ENCODE data around the gene TMC3. TPM values are rescaled to one million over a fixed set of nuclear protein-coding genes. Genes with fewer than 3 reads are reported as not detected.
"Not testable (repeated sequence)": the region's sequence is repeated elsewhere in the genome, so short reads cannot be mapped to it uniquely, and the experiment has no call there.

Gene TMC3
- polyA plus RNA-seq (2012; ENCODE audit: missing spikeins) = 0.13 TPM

DNA sequence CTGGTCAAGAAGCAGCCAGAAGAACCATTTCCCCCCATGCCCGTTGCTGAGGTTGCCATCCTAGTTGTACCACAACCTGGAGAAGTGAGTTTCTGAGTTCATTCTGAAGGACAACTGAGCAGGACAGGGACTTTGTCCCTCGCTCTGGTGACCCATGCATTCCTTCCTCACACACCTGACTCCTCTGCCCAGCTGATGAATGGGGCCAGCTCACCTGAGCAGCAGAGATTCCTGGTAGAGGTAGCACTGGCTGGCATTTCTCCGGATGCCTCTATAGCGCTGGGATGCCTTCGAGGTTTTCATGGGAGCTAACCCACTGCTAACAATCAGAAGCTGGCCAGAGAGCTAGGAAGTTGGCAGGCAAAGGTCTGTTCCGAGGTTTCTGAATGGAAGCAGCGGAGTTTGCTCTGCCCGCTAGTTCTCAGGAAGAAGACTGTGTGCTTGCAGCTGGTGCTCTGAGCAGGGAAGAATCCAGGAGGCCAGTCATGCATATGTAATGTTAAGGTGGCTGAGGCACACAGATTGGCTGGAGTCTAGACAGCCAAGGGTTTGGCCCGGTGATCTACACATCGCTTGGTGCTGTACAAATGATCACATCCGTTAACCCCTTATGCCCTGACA is at the start of gene TMC3:
TSS of gene TMC3 (minus strand) at position 439 of the 621 bp plus-strand sequence. CDS start at position 303, 136 bp downstream.
- no peak for FAIRE-seq
- DNase-seq (ENCODE audit: insufficient read length) = no peak
- TF ChIP-seq POLR2AphosphoS5 (IDR thresholded peaks at IDR 0.05; ENCODE audit: low read depth, low read length) (no peak), POLR2A (IDR thresholded peaks at IDR 0.05; ENCODE audit: low read depth, low read length) (no peak), TAF1 (IDR thresholded peaks at IDR 0.05; ENCODE audit: borderline replicate concordance, low read depth, low read length) (no peak)

DNA sequence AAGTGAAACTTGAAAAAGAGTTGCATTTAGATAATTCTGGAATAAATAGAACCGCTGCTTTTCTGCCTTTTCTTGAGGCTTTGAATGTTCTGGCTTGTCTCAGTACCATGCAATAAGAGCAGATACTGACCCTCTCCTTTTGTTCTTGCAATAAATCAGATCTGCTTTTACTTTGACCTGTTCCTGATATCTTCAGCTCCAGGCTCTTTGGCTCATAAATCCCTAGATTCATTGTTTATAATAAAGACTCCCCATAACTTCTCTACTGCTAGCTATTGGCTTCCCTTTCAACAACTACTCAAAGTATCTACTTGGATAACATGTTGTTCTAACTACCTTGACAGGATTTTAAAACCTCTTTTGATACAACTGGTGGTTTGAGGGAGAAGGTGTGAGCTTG is 47.4 kb upstream of the TMC3 start:
- DNase-seq (ENCODE audit: insufficient read length) = no peak
- TF ChIP-seq POLR2AphosphoS5 (IDR thresholded peaks at IDR 0.05; ENCODE audit: low read depth, low read length) = no peak
- TF ChIP-seq TAF1 (IDR thresholded peaks at IDR 0.05; ENCODE audit: borderline replicate concordance, low read depth, low read length) = no peak
- no peak for TF ChIP-seq POLR2A (IDR thresholded peaks at IDR 0.05; ENCODE audit: low read depth, low read length)
- FAIRE-seq = no peak

DNA sequence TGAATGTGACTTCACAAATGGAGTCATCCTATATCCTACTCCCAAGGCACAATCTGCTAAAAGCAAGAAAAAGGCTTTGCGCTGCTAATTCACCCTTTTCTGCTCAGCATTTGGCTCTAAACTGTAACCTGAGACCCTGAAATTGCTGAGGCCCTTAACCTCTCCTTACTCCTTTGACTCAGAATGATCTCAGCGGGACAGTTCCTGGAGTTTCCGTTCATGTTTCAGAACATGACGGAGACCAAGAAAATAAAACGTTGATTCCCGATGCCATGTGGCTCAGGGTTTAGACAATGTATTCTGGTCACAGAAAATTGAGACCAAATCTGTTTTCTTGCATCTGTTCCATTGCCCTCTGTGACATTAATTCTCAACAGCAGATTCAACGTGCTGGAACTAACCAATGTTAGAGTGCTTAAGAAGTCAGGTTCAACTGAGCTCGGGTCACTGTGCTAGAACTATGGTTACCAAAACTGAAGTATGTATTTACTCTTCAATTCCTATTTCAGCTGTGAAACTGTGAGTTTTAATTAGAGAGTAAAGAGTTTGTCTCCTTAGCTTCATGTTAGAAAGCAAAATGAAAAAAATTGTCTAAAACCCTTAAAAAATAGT is 45.4 kb upstream of the TMC3 start:
- no peak for TF ChIP-seq POLR2A (IDR thresholded peaks at IDR 0.05; ENCODE audit: low read depth, low read length)
- TF ChIP-seq TAF1 (IDR thresholded peaks at IDR 0.05; ENCODE audit: borderline replicate concordance, low read depth, low read length) = no peak
- no peak for TF ChIP-seq POLR2AphosphoS5 (IDR thresholded peaks at IDR 0.05; ENCODE audit: low read depth, low read length)
- DNase-seq (ENCODE audit: insufficient read length) (no peak), FAIRE-seq (no peak)

DNA sequence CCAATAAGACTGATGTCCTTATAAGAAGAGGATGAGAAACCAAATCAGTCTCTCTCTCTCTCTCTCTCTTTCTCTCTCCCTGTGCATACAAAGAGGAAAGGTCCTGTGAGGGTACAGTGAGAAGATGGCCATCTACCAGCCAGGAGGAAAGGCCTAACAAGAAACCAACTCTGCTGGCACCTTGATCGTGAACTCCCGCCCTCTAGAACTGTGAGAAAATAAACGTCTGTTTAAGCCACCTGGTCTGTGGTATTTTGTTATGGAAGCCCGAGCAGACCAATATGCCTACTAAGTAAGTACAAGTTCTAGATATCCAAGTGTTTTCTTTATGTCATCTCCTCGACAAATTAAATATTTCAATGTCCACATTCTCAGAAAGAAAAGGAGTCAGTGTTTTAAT is 44.9 kb upstream of the TMC3 start:
- no peak for DNase-seq (ENCODE audit: insufficient read length)
- FAIRE-seq = no peak
- TF ChIP-seq TAF1 (IDR thresholded peaks at IDR 0.05; ENCODE audit: borderline replicate concordance, low read depth, low read length) (no peak), POLR2AphosphoS5 (IDR thresholded peaks at IDR 0.05; ENCODE audit: low read depth, low read length) (no peak), POLR2A (IDR thresholded peaks at IDR 0.05; ENCODE audit: low read depth, low read length) (no peak)

DNA sequence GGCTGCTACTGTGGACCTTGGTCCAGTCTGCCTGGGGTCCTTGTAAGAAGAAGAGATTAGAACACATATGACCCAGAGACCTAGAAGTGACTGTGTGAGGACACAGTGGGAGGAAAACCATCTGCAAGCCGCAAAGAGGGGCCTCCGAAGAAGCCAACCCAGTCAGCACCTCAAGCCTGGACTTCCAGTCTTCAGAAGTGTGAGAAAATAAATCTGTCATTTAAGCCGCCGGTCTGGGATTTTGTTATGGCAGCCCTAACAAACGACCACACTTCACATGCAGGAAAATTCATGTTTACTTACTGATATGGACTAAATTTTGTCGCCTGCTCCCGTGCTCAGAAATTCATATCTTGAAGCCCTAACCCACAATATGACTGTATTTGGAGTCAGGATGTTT is 44.4 kb upstream of the TMC3 start:
- no peak for DNase-seq (ENCODE audit: insufficient read length)
- no peak for TF ChIP-seq TAF1 (IDR thresholded peaks at IDR 0.05; ENCODE audit: borderline replicate concordance, low read depth, low read length)
- no peak for TF ChIP-seq POLR2A (IDR thresholded peaks at IDR 0.05; ENCODE audit: low read depth, low read length)
- no peak for TF ChIP-seq POLR2AphosphoS5 (IDR thresholded peaks at IDR 0.05; ENCODE audit: low read depth, low read length)
- no peak for FAIRE-seq

DNA sequence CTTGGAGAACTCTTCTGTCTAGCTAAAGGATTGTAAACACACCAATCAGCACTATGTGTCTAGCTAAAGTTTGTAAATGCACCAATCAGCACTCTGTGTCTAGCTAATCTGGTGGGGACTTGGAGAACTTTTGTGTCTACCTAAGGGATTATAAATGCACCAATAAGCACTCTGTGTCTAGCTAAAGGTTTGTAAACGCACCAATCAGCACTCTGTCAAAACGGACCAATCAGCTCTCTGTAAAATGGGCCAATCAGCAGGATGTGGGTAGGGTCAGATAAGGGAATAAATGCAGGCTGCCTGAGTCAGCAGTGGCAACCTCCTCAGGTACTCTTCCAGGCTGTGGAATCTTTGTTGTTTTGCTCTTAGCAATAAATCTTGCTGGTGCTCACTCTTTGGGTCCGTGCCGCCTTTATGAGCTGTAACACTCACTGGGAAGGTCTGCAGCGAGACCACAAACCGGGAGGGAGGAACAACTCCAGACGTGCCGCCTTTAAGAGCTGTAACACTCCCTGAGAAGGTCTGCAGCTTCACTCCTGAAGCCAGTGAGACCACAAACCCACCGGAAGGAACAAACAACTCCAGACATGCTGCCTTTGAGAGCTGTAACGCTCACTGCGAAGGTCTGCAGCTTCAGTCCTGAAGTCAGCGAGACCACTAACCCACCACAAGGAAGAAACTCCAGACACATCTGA is 40.4 kb upstream of the TMC3 start:
- DNase-seq (ENCODE audit: insufficient read length); FAIRE-seq: not testable (repeated sequence)

DNA sequence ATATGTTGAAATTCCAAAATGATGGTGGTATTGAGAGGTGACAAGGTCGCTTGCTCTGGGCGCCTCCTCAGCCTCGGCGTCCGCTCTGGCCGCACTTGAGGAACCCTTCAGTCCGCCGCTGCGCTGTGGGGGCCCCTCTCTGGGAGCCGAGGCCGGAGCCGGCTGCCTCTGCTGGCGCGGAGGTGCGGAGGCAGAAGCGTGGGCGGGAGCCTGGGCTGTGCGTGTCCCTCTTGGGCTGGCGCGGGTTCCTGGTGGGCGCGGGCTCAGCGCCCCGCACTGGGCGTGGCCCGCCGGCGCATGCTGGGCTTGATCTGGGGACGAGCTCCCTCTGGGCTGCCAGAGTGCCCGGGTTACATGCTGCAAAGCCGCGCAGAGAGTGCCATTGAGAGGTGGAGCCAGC is 39.8 kb upstream of the TMC3 start:
- no peak for FAIRE-seq
- DNase-seq (ENCODE audit: insufficient read length) = no peak

DNA sequence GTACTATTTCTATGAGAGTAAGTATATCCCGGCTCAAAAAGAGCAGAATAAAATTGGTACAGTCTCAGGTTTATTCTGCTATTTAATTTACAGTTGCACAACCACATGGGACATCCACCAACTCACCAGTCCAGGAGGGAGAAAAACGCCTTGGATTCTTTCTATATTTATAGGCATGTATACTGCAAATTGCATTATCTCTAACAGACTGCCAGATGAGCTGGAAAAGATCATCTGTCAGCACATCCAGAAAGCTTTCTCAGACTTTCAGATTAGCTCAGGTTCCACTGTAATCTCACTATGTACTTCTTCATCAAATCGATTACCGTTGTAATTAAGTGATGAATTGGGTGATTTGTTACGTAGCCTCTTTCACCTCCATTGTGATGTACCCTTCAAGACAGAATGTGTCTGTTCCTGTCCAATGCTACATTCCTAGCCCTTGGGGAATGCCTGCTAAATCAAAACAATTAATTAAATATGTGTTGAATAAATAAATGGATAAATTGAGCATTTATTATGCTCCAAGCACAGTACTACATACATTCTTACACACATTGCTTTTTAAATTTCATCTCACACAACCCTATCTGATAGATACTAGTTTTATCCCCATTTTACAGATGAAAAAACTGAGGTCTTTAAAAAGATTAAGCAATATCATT is 38.1 kb upstream of the TMC3 start:
- FAIRE-seq (no peak), DNase-seq (ENCODE audit: insufficient read length) (no peak)
- no peak for TF ChIP-seq POLR2AphosphoS5 (IDR thresholded peaks at IDR 0.05; ENCODE audit: low read depth, low read length)
- no peak for TF ChIP-seq POLR2A (IDR thresholded peaks at IDR 0.05; ENCODE audit: low read depth, low read length)
- no peak for TF ChIP-seq TAF1 (IDR thresholded peaks at IDR 0.05; ENCODE audit: borderline replicate concordance, low read depth, low read length)

More for the DNA sequence above, 39.8 kb upstream of the TMC3 start:
- TF ChIP-seq POLR2A (IDR thresholded peaks at IDR 0.05; ENCODE audit: low read depth, low read length) = no peak
- TF ChIP-seq TAF1 (IDR thresholded peaks at IDR 0.05; ENCODE audit: borderline replicate concordance, low read depth, low read length) = no peak
- TF ChIP-seq POLR2AphosphoS5 (IDR thresholded peaks at IDR 0.05; ENCODE audit: low read depth, low read length) = no peak

DNA sequence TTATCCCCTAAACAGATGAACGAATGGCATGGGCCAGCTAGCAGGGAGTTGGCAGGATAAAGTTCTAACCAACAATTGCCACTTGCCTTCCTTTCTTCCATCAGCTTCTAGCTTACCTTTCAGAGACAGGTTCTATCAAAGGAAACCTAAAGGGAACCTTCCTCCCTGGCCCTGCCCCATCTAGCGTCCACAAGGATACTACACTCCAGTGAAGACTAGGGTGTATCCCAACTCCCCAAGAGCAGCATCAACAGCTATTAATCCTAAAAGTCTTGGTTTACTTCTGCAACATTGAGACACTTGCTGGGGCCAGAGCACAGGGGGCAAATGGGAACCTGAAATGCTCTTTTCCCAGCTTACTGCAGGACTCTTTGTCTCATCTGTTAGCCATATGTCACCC is 37.0 kb upstream of the TMC3 start:
- no peak for DNase-seq (ENCODE audit: insufficient read length)
- TF ChIP-seq TAF1 (IDR thresholded peaks at IDR 0.05; ENCODE audit: borderline replicate concordance, low read depth, low read length) (no peak), POLR2A (IDR thresholded peaks at IDR 0.05; ENCODE audit: low read depth, low read length) (no peak), POLR2AphosphoS5 (IDR thresholded peaks at IDR 0.05; ENCODE audit: low read depth, low read length) (no peak)
- FAIRE-seq = no peak

DNA sequence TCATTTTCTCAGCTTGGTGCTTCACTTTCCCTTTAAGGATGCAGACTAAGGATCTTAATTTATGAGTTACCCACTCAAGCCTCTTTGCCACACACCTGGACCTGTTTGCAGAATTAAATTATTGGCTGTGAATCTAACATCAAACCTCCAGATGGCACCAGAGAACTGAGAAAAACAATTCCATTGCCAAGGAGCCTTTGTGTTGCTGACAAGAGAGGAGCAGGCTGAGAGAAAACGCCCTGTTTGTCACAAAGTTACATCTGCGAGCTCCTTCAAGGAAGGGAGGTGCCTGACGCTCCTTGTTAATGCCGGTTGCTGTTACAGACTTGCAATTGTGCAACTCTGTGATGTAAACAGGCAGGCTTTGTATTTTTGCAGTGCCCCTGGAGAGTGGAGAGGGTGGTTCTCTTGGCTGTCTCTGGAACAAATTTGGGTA is 36.3 kb upstream of the TMC3 start:
- DNase-seq (ENCODE audit: insufficient read length) (no peak), FAIRE-seq (no peak)
- no peak for TF ChIP-seq POLR2A (IDR thresholded peaks at IDR 0.05; ENCODE audit: low read depth, low read length)
- no peak for TF ChIP-seq TAF1 (IDR thresholded peaks at IDR 0.05; ENCODE audit: borderline replicate concordance, low read depth, low read length)

DNA sequence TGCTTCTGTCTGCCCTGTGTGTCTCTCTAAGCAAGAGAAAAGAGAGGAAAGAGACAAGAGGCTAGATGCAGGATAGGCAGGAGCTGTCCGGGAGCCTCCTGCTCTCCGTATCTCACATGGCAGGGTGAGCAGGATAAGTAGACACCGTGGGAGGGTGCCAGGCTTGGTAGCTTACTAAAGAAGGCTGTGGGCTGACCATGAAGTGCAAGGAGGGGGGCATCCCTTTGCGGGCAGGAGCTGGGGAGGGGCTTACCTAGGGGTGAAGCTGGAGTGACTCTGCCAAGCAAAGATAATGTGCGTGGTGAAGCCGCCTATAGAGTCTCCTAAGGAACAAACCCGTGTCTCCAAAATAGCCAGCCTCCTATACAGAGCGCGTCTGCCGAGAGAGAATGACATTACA is 33.7 kb upstream of the TMC3 start:
- TF ChIP-seq POLR2AphosphoS5 (IDR thresholded peaks at IDR 0.05; ENCODE audit: low read depth, low read length) = no peak
- no peak for TF ChIP-seq POLR2A (IDR thresholded peaks at IDR 0.05; ENCODE audit: low read depth, low read length)
- TF ChIP-seq TAF1 (IDR thresholded peaks at IDR 0.05; ENCODE audit: borderline replicate concordance, low read depth, low read length) = no peak
- FAIRE-seq = no peak
- no peak for DNase-seq (ENCODE audit: insufficient read length)

All from GM12892 (cell line).